Measurements from ENCODE around the gene ANTXRL.
"Not testable (repeated sequence)": the region's sequence is repeated elsewhere in the genome, so short reads cannot be mapped to it uniquely, and the experiment has no call there.

Gene ANTXRL

GRCh38 chr10:46250898-46251856, 35.6 kb upstream of the ANTXRL start:
- DNase-seq (ENCODE audit: low read depth) = no peak
- H3K4me3 ChIP-seq (ENCODE audit: low read depth, low read length) = no peak overlapping the region
- TF ChIP-seq POLR2A (IDR thresholded peaks at IDR 0.05; ENCODE audit: extremely low read depth, insufficient read length) (no peak), MYC (IDR thresholded peaks at IDR 0.05; ENCODE audit: low read depth, low read length) (no peak), MAX (IDR thresholded peaks at IDR 0.05; ENCODE audit: low read depth, low read length) (no peak), CTCF (IDR thresholded peaks at IDR 0.05; ENCODE audit: low read depth, low read length) (no peak)

- no peak for DNase-seq (ENCODE audit: low read depth)
Measured at GRCh38 chr10:46251857-46252847, 34.6 kb upstream of the ANTXRL start.

GRCh38 chr10:46253076-46254006, 33.5 kb upstream of the ANTXRL start:
- DNase-seq (ENCODE audit: low read depth) = no peak
- TF ChIP-seq MAX (IDR thresholded peaks at IDR 0.05; ENCODE audit: low read depth, low read length) (no peak), MYC (IDR thresholded peaks at IDR 0.05; ENCODE audit: low read depth, low read length) (no peak), CTCF (IDR thresholded peaks at IDR 0.05; ENCODE audit: low read depth, low read length) (no peak), POLR2A (IDR thresholded peaks at IDR 0.05; ENCODE audit: extremely low read depth, insufficient read length) (no peak)
- H3K4me3 ChIP-seq (ENCODE audit: low read depth, low read length) = no peak overlapping the region

More at GRCh38 chr10:46251857-46252847, 34.6 kb upstream of the ANTXRL start:
- TF ChIP-seq MYC (IDR thresholded peaks at IDR 0.05; ENCODE audit: low read depth, low read length) (no peak), POLR2A (IDR thresholded peaks at IDR 0.05; ENCODE audit: extremely low read depth, insufficient read length) (no peak), MAX (IDR thresholded peaks at IDR 0.05; ENCODE audit: low read depth, low read length) (no peak), CTCF (IDR thresholded peaks at IDR 0.05; ENCODE audit: low read depth, low read length) (no peak)
- H3K4me3 ChIP-seq (ENCODE audit: low read depth, low read length) = no peak overlapping the region

- TF ChIP-seq CTCF (IDR thresholded peaks at IDR 0.05; ENCODE audit: low read depth, low read length) (no peak), MYC (IDR thresholded peaks at IDR 0.05; ENCODE audit: low read depth, low read length) (no peak)
- H3K4me3 ChIP-seq (ENCODE audit: low read depth, low read length) = no peak overlapping the region
- no peak for DNase-seq (ENCODE audit: low read depth)
Measured at GRCh38 chr10:46254007-46254383, 32.8 kb upstream of the ANTXRL start.

- no peak for DNase-seq (ENCODE audit: low read depth)
Measured at GRCh38 chr10:46254467-46254866, 32.3 kb upstream of the ANTXRL start.

GRCh38 chr10:46255210-46255609, 31.6 kb upstream of the ANTXRL start:
- DNase-seq (ENCODE audit: low read depth); H3K4me3 ChIP-seq (ENCODE audit: low read depth, low read length): not testable (repeated sequence)

More at GRCh38 chr10:46254467-46254866, 32.3 kb upstream of the ANTXRL start:
- no peak overlapping the region for H3K4me3 ChIP-seq (ENCODE audit: low read depth, low read length)
- no peak for TF ChIP-seq POLR2A (IDR thresholded peaks at IDR 0.05; ENCODE audit: extremely low read depth, insufficient read length)

Measured in NB4 (cell line).